Left kidney (tissue), 1 donor: ENCODE data around the gene CEP63. TPM values are rescaled to one million over a fixed set of nuclear protein-coding genes. Genes with fewer than 3 reads are reported as not detected.

Source experiments
- polyA plus RNA-seq: library from polyadenylated mRNA; unstranded; fragments of 120-200 nt; gene quantifications from one replicate; pipeline ENCODE4 v1.2.1, GENCODE V29; 2013; ENCODE audit not compliant: insufficient read length

Gene CEP63
- polyA plus RNA-seq, 1 donor: 44.4 TPM

Other genes starting within 250 kb of the CEP63 start
- gene RYK, start 235.2 kb upstream of the CEP63 start, polyA plus RNA-seq: 118 TPM
- gene AMOTL2, start 111.6 kb upstream of the CEP63 start, polyA plus RNA-seq: 75.0 TPM
- 136 TPM for gene ANAPC13, start 72 bp upstream of the CEP63 start, polyA plus RNA-seq
- gene KY, start 165.0 kb downstream of the CEP63 start, polyA plus RNA-seq: 1.6 TPM